ENCODE results near the gene PPARA.
"Not testable (repeated sequence)": the region's sequence is repeated elsewhere in the genome, so short reads cannot be mapped to it uniquely, and the experiment has no call there.

The PPARA gene

GRCh38 chr22:46250035-46250782 is 99.9 kb downstream of the PPARA start, which contains the start of gene CDPF1:
Gene CDPF1 (minus strand): TSS chr22:46250293. CDS start chr22:46248284, 2,009 bp downstream.
- peak; percentile 87 for DNase-seq

GRCh38 chr22:46250783-46251125 is 100.4 kb downstream of the PPARA start:
- no peak for DNase-seq

GRCh38 chr22:46251266-46251665 is 100.9 kb downstream of the PPARA start:
- no peak for DNase-seq

- no peak for DNase-seq
Measured at GRCh38 chr22:46251816-46252380, 101.6 kb downstream of the PPARA start.

- DNase-seq = no peak
Measured at GRCh38 chr22:46256358-46256958, 106.1 kb downstream of the PPARA start.

GRCh38 chr22:46259374-46259773 is 109.0 kb downstream of the PPARA start:
- no peak for DNase-seq

GRCh38 chr22:46260038-46260437 is 109.7 kb downstream of the PPARA start:
- no peak for DNase-seq

GRCh38 chr22:46262449-46263215 is 112.3 kb downstream of the PPARA start:
- peak; percentile 60 for DNase-seq

GRCh38 chr22:46263216-46263590 is 112.9 kb downstream of the PPARA start, which contains the start of gene PKDREJ:
Gene PKDREJ (minus strand): TSS chr22:46263343. CDS start chr22:46263322, 21 bp downstream.
- DNase-seq = no peak

GRCh38 chr22:46264520-46264919 is 114.2 kb downstream of the PPARA start:
- not testable (repeated sequence) for DNase-seq

- DNase-seq = not testable (repeated sequence)
Measured at GRCh38 chr22:46265627-46266026, 115.3 kb downstream of the PPARA start.

GRCh38 chr22:46267431-46268279 is 117.3 kb downstream of the PPARA start, which contains the start of gene TTC38:
Gene TTC38 (plus strand): TSS chr22:46268008. CDS start chr22:46268040, 32 bp downstream.
- peak; percentile 82 for DNase-seq

- no peak for DNase-seq
Measured at GRCh38 chr22:46269564-46269963, 119.2 kb downstream of the PPARA start.

- no peak for DNase-seq
Measured at GRCh38 chr22:46272196-46272595, 121.9 kb downstream of the PPARA start.

GRCh38 chr22:46272762-46273431 is 122.6 kb downstream of the PPARA start:
- no peak for DNase-seq

GRCh38 chr22:46273432-46274148 is 123.3 kb downstream of the PPARA start:
- DNase-seq = no peak

- no peak for DNase-seq
Measured at GRCh38 chr22:46274381-46274780, 124.1 kb downstream of the PPARA start.

- no peak for DNase-seq
Measured at GRCh38 chr22:46275455-46276122, 125.3 kb downstream of the PPARA start.

- no peak for DNase-seq
Measured at GRCh38 chr22:46276563-46276962, 126.2 kb downstream of the PPARA start.

All from fibroblast of skin of scalp (primary cell).